Caco-2 (cell line): ENCODE results near the gene KLHL40. TPM values are rescaled to one million over a fixed set of nuclear protein-coding genes. Genes with fewer than 3 reads are reported as not detected.

Experiments used
- BruUV-seq: library from RNA; stranded (reverse); fragments of 400-500 nt; replicated peaks from 2 replicates; lab custom pipeline; 2021; lab: Mats Ljungman, UMichigan
- CTCF ChIA-PET: fragments of 300-600 bp; sonication (Branson Sonifier 250); formaldehyde crosslinking; loops from one replicate; lab custom pipeline; 2022; ENCODE audit warnings: antibody characterized with exemption; lab: Charles Lee
- POLR2A ChIA-PET: fragments of 300-600 bp; sonication (Branson Sonifier 250); formaldehyde crosslinking; loops from one replicate; lab custom pipeline; 2022; ENCODE audit warnings: antibody characterized with exemption; lab: Charles Lee
- DNase-seq, 2 experiments: peaks; one replicate each; pipeline versions ENCODE4 v3.0.0 to v3.0.0-alpha.2; 2020 to 2022
- H3K27me3 ChIP-seq: replicated peaks from 2 replicates; pipeline ENCODE4 v1.6.0; 2011; ENCODE audit warnings: low read length; ENCODE audit not compliant: control insufficient read depth, insufficient read depth
- H3K36me3 ChIP-seq: 2 replicates; pipeline ENCODE4 v1.5.1; 2011; ENCODE audit warnings: low read length; ENCODE audit not compliant: control insufficient read depth, insufficient read depth
- H3K4me1 ChIP-seq: fragments of 250-450 bp; sonication (Bioruptor Pico); 2 replicates; pipeline ENCODE4 v1.5.1; 2020; ENCODE audit warnings: mild to moderate bottlenecking
- H3K4me3 ChIP-seq: 2 replicates; pipeline ENCODE4 v1.5.1; 2011; ENCODE audit warnings: low read depth, mild to moderate bottlenecking, control low read depth, low read length
- H3K9me3 ChIP-seq: fragments of 250-450 bp; sonication (Bioruptor Pico); 2 replicates; pipeline ENCODE4 v1.5.1; 2020; ENCODE audit warnings: mild to moderate bottlenecking, moderate library complexity
- H3K27ac Mint-ChIP-seq: one replicate; pipeline ENCODE4 v1.8.0; 2022; ENCODE audit warnings: mixed read lengths; ENCODE audit not compliant: unreplicated experiment
- H3K27me3 Mint-ChIP-seq: one replicate; pipeline ENCODE4 v1.8.0; 2022; ENCODE audit warnings: mixed read lengths; ENCODE audit not compliant: insufficient read depth, unreplicated experiment
- H3K36me3 Mint-ChIP-seq: one replicate; pipeline ENCODE4 v1.8.0; 2022; ENCODE audit warnings: mild to moderate bottlenecking, mixed read lengths; ENCODE audit not compliant: insufficient read depth, unreplicated experiment
- H3K4me1 Mint-ChIP-seq: one replicate; pipeline ENCODE4 v1.8.0; 2022; ENCODE audit warnings: low read depth, mixed read lengths; ENCODE audit not compliant: unreplicated experiment
- H3K4me3 Mint-ChIP-seq: one replicate; pipeline ENCODE4 v1.8.0; 2022; ENCODE audit warnings: mild to moderate bottlenecking, moderate library complexity, mixed read lengths; ENCODE audit not compliant: unreplicated experiment
- H3K9me3 Mint-ChIP-seq: one replicate; pipeline ENCODE4 v1.8.0; 2022; ENCODE audit warnings: mixed read lengths; ENCODE audit not compliant: unreplicated experiment
- CTCF ChIP-seq, 2 experiments: fragments of 200-600 bp in 1 of 2; IDR thresholded peaks; 1 replicate in 1 of 2; 2 replicates in 1 of 2; pipeline versions ENCODE4 v1.5.1 to v1.8.0; 2011 to 2022; ENCODE audit warnings: antibody characterized with exemption in 1 of 2, control low read depth in 1 of 2, inconsistent platforms in 1 of 2, low read depth in 1 of 2, low read length in 1 of 2, mild to moderate bottlenecking in 1 of 2, moderate library complexity in 1 of 2; ENCODE audit not compliant: insufficient read depth in 1 of 2, severe bottlenecking in 1 of 2, unreplicated experiment in 1 of 2
- intact Hi-C: fragments of 100-400 bp; cut with micrococcal nuclease; formaldehyde crosslinking; loops from one replicate; pipeline ENCODE4 v1.10.0; 2022; ENCODE audit not compliant: unreplicated experiment
- total RNA-seq: library from RNA; stranded (reverse); gene quantifications from 2 replicates; pipeline ENCODE4 v1.2.3, GENCODE V29; 2022

KLHL40 gene
- total RNA-seq, 1 experiment from 2014 or later, result not detected

GRCh38 chr3:42736081-42736480 lies 50.7 kb downstream of the KLHL40 start:
- no peak for TF ChIP-seq CTCF (IDR thresholded peaks at IDR 0.05; ENCODE audit: insufficient read depth in 1 of 2, low read depth in 1 of 2, low read length in 1 of 2, severe bottlenecking in 1 of 2, unreplicated experiment in 1 of 2)
- BruUV-seq, result no TSS peak
- ChIA-PET CTCF (no interaction called here), POLR2A (no interaction called here)
- Mint-ChIP-seq H3K36me3 (no peaks in the 10 kb centered on the region), H3K27me3 (no peaks in the 10 kb centered on the region), H3K4me3 (no peak overlapping the region), H3K9me3 (no peaks in the 10 kb centered on the region), H3K27ac (no peak overlapping the region), H3K4me1 (no peaks in the 10 kb centered on the region)
- intact Hi-C loops, result no loop called here
- no peak for DNase-seq
- H3K4me1 ChIP-seq, result no peaks in the 10 kb centered on the region
- H3K27me3 ChIP-seq, result no peaks in the 10 kb centered on the region
- H3K9me3 ChIP-seq, result no peaks in the 10 kb centered on the region
- H3K4me3 ChIP-seq, result no peak overlapping the region
- no peaks in the 10 kb centered on the region for H3K36me3 ChIP-seq

DNA sequence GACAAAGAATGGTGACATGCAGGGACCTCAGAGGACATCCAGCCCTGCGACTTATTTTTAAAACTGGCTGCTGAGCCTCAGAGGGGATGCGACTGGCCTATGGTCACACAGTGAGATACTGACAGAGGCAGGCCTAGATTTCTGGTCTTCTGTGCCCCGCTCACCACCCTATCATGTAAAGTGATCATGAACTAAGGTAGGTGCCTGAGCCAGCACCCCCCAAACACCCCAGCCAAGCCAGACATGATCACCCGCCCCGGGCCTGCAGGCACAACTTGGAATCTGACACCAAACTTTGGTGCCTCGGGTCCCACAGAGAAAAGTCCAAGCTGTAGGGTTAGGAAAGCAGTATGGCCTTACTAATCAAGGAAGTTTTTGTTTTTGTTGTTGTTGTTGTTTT lies 51.2 kb downstream of the KLHL40 start:
- intact Hi-C loops, result no loop called here
- no peaks in the 10 kb centered on the region for H3K4me1 ChIP-seq
- no peak for DNase-seq
- ChIA-PET CTCF (no interaction called here), POLR2A (no interaction called here)
- Mint-ChIP-seq H3K4me1 (no peaks in the 10 kb centered on the region), H3K4me3 (no peak overlapping the region), H3K36me3 (no peaks in the 10 kb centered on the region), H3K27me3 (no peaks in the 10 kb centered on the region), H3K9me3 (no peaks in the 10 kb centered on the region), H3K27ac (no peak overlapping the region)
- H3K4me3 ChIP-seq, result no peak overlapping the region
- TF ChIP-seq CTCF (IDR thresholded peaks at IDR 0.05; ENCODE audit: insufficient read depth in 1 of 2, low read depth in 1 of 2, low read length in 1 of 2, severe bottlenecking in 1 of 2, unreplicated experiment in 1 of 2), result no peak
- no peaks in the 10 kb centered on the region for H3K9me3 ChIP-seq
- H3K36me3 ChIP-seq, result no peaks in the 10 kb centered on the region
- BruUV-seq, result no TSS peak
- H3K27me3 ChIP-seq, result no peaks in the 10 kb centered on the region

GRCh38 chr3:42739401-42740158 lies 54.2 kb downstream of the KLHL40 start:
- CTCF ChIA-PET, result no interaction called here
- POLR2A ChIA-PET, result no interaction called here
- BruUV-seq, result no TSS peak

More at GRCh38 chr3:42739401-42740158, 54.2 kb downstream of the KLHL40 start:
- no peaks in the 10 kb centered on the region for H3K4me1 ChIP-seq
- no peak overlapping the region for H3K4me3 ChIP-seq
- intact Hi-C loops, result loop anchor here (5.0 kb wide), 1 partner anchor 167 kb away; no protein-coding TSS in a partner anchor
- no peak for TF ChIP-seq CTCF (IDR thresholded peaks at IDR 0.05; ENCODE audit: insufficient read depth in 1 of 2, low read depth in 1 of 2, low read length in 1 of 2, severe bottlenecking in 1 of 2, unreplicated experiment in 1 of 2)
- no peaks in the 10 kb centered on the region for H3K36me3 ChIP-seq
- H3K9me3 ChIP-seq, result no peaks in the 10 kb centered on the region
- Mint-ChIP-seq H3K36me3 (no peaks in the 10 kb centered on the region), H3K4me3 (no peak overlapping the region), H3K9me3 (no peaks in the 10 kb centered on the region), H3K27ac (no peak overlapping the region), H3K4me1 (no peaks in the 10 kb centered on the region), H3K27me3 (no peaks in the 10 kb centered on the region)
- no peaks in the 10 kb centered on the region for H3K27me3 ChIP-seq
- DNase-seq, result no peak
